Measurements from ENCODE around the gene MUL1. TPM values are rescaled to one million over a fixed set of nuclear protein-coding genes. Genes with fewer than 3 reads are reported as not detected.

MUL1 gene
- total and polyA plus RNA-seq, 2 of the 8 experiments (the other 6 are each of a cell fraction or from before 2014, with no cell fraction given): 16.4 to 20.8 TPM

DNA sequence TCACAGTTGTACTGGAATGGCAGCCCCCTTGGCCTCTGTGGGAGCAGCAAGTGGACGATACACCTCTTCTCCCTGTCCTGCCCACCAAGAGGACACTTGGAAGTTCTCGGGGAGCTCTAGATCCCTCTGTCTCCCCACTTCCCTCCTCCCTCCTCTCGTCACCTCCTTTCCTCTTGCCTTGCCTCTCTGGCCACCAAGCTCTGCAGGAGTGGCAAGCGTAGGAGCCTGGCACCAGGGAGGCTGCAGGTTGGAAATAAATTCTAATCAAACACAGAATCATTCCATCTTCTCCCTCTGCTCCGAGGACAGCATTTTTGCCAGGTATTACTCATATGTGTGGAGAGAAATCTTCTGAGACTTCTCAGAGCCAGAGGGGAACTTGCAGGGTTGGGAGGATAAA, 42.8 kb downstream of the MUL1 start:
- Histone ChIP-seq H3K18ac (ENCODE audit: extremely low read depth, low read length) (no peak overlapping the region), H3K56ac (replicated peaks; ENCODE audit: insufficient read length, low read depth, low read length) (no peak overlapping the region), H3K79me2 (ENCODE audit: control insufficient read depth in 1 of 2, insufficient read depth in 2 of 2, low read length in 2 of 2) (no peaks in the 10 kb centered on the region), H4K8ac (ENCODE audit: extremely low read depth, insufficient read depth, low read length) (no peak overlapping the region), H2BK5ac (ENCODE audit: low read depth, low read length) (no peak overlapping the region), H3K23ac (ENCODE audit: insufficient read length) (no peak overlapping the region), H3K4me1 (replicated peaks in 1 of 4; ENCODE audit: control insufficient read depth in 3 of 4, insufficient read depth in 4 of 4, low read length in 3 of 4) (no peaks in the 10 kb centered on the region), H3K14ac (ENCODE audit: insufficient read length) (no peak overlapping the region), H2AK5ac (ENCODE audit: low read depth, low read length) (no peak overlapping the region), H2BK12ac (ENCODE audit: low read depth, low read length) (no peak overlapping the region), H3K4me3 (ENCODE audit: extremely low read depth in 1 of 4, insufficient read depth in 2 of 4, low read depth in 3 of 4, low read length in 4 of 4) (no peak overlapping the region), H3K27me3 (replicated peaks in 1 of 4; ENCODE audit: control insufficient read depth in 3 of 4, extremely low read depth in 1 of 4, insufficient read depth in 3 of 4, low read length in 3 of 4) (peaks cover 0 to 6% (median 0%) of the 10 kb centered on the region in 4 experiments; a peak in 4 of 7 replicates), H3K36me3 (ENCODE audit: control insufficient read depth in 2 of 4, insufficient read depth in 4 of 4, low read length in 3 of 4) (no peaks in the 10 kb centered on the region), H2AFZ (ENCODE audit: low read length) (no peak overlapping the region), H3K4me2 (ENCODE audit: insufficient read depth in 1 of 2, low read depth in 2 of 2, low read length in 2 of 2) (no peak overlapping the region), H4K5ac (ENCODE audit: insufficient read length, low read depth, low read length) (no peak overlapping the region), H3K4ac (replicated peaks; ENCODE audit: insufficient read length, low read depth, low read length) (no peak overlapping the region), H4K91ac (replicated peaks; ENCODE audit: insufficient read length, low read length) (no peak overlapping the region), H2BK120ac (replicated peaks; ENCODE audit: low read depth, low read length) (no peak overlapping the region), H3K79me1 (ENCODE audit: low read depth, low read length) (no peaks in the 10 kb centered on the region), H3K9ac (replicated peaks in 1 of 4; ENCODE audit: extremely low read depth in 1 of 4, low read depth in 3 of 4, low read length in 3 of 4) (no peak overlapping the region), H2BK15ac (ENCODE audit: low read length) (no peak overlapping the region), H2BK20ac (ENCODE audit: low read length) (no peak overlapping the region), H4K20me1 (replicated peaks in 1 of 2; ENCODE audit: control insufficient read depth in 1 of 2, insufficient read depth in 2 of 2, low read length in 2 of 2) (no peaks in the 10 kb centered on the region), H3K9me3 (ENCODE audit: insufficient read depth in 2 of 2, low read depth in 1 of 2, low read length in 1 of 2) (peaks cover 0 to 4% of the 10 kb centered on the region in 2 experiments; a peak in 1 of 4 replicates), H3K23me2 (ENCODE audit: low read depth, low read length) (peaks cover 8% of the 10 kb centered on the region; the same call in 1 of the 2 replicates), H3K27ac (ENCODE audit: low read depth, low read length) (no peak overlapping the region)
- POLR2A ChIA-PET (ENCODE audit: partially characterized antibody): interaction anchor here (3.2 kb wide), 1 partner anchor 13 kb away, joined by 14 read pairs; no protein-coding TSS in a partner anchor
- FAIRE-seq (no peak), DNase-seq (ENCODE audit: low read depth in 1 of 2, low spot score in 2 of 2) (no peak)
- 80% methylated on average over 5 of the region's 5 CpGs; no CpG with 5 or more reads in 1 of the 2 experiments for whole genome bisulfite sequencing, 2 experiments (ENCODE audit: extremely low coverage in 1 of 2, insufficient coverage in 1 of 2, insufficient read length in 1 of 2, insufficient replicate concordance in 2 of 2, low coverage in 1 of 2, low lambda C conversion rate in 2 of 2, missing lambda C conversion rate in 1 of 2)
- TF ChIP-seq SP2 (IDR thresholded peaks at IDR 0.05; ENCODE audit: low read length) (no peak), TAF1 (IDR thresholded peaks at IDR 0.05; ENCODE audit: low read depth, low read length) (no peak), TCF12 (IDR thresholded peaks at IDR 0.05; ENCODE audit: low read depth, low read length) (no peak), EZH2 (IDR thresholded peaks at IDR 0.05; ENCODE audit: low read depth, low read length, severe bottlenecking) (no peak), SUZ12 (IDR thresholded peaks at IDR 0.05; ENCODE audit: low read length) (no peak), CBX8 (IDR thresholded peaks at IDR 0.05; ENCODE audit: borderline replicate concordance, low read depth, low read length) (no peak), EGR1 (IDR thresholded peaks at IDR 0.05; ENCODE audit: borderline replicate concordance, low read depth, low read length) (no peak)
- CTCF ChIA-PET (ENCODE audit: partially characterized antibody): interaction anchor here (0.6 to 1.6 kb wide), 3 partner anchors 26 to 253 kb away, joined by 3 to 5 read pairs (median 5); no protein-coding TSS in a partner anchor
